GM21619 (cell line): ENCODE data around the gene PRKCA.
"Not testable (repeated sequence)": the region's sequence is repeated elsewhere in the genome, so short reads cannot be mapped to it uniquely, and the experiment has no call there.

ENCODE experiments used
- ATAC-seq: cut with Tn5 transposase; IDR thresholded peaks from one replicate; pipeline ENCODE4 v1.9.1; 2021; ENCODE audit not compliant: unreplicated experiment

The PRKCA gene

GRCh38 chr17:66349521-66350254 is 47.3 kb downstream of the PRKCA start:
- no peak for ATAC-seq

GRCh38 chr17:66350576-66350975 is 48.2 kb downstream of the PRKCA start:
- ATAC-seq = not testable (repeated sequence)

GRCh38 chr17:66351033-66351432 is 48.6 kb downstream of the PRKCA start:
- ATAC-seq = no peak

GRCh38 chr17:66351701-66352100 is 49.3 kb downstream of the PRKCA start:
- ATAC-seq = no peak

GRCh38 chr17:66353937-66354401 is 51.6 kb downstream of the PRKCA start:
- ATAC-seq = no peak

GRCh38 chr17:66354472-66354871 is 52.1 kb downstream of the PRKCA start:
- no peak for ATAC-seq

- no peak for ATAC-seq
Measured at GRCh38 chr17:66354981-66355380, 52.6 kb downstream of the PRKCA start.

- ATAC-seq = no peak
Measured at GRCh38 chr17:66355510-66355909, 53.1 kb downstream of the PRKCA start.

- no peak for ATAC-seq
Measured at GRCh38 chr17:66357037-66357436, 54.6 kb downstream of the PRKCA start.

- ATAC-seq = no peak
Measured at GRCh38 chr17:66359351-66359750, 56.9 kb downstream of the PRKCA start.

- ATAC-seq = not testable (repeated sequence)
Measured at GRCh38 chr17:66360961-66361565, 58.6 kb downstream of the PRKCA start.

- no peak for ATAC-seq
Measured at GRCh38 chr17:66364508-66364907, 62.1 kb downstream of the PRKCA start.

- no peak for ATAC-seq
Measured at GRCh38 chr17:66364990-66365490, 62.6 kb downstream of the PRKCA start.

GRCh38 chr17:66365903-66366302 is 63.5 kb downstream of the PRKCA start:
- no peak for ATAC-seq

- no peak for ATAC-seq
Measured at GRCh38 chr17:66367107-66367506, 64.7 kb downstream of the PRKCA start.

- no peak for ATAC-seq
Measured at GRCh38 chr17:66369830-66370229, 67.4 kb downstream of the PRKCA start.

- no peak for ATAC-seq
Measured at GRCh38 chr17:66371561-66371960, 69.1 kb downstream of the PRKCA start.

- ATAC-seq = no peak
Measured at GRCh38 chr17:66372182-66372581, 69.8 kb downstream of the PRKCA start.

- ATAC-seq = no peak
Measured at GRCh38 chr17:66373079-66373478, 70.7 kb downstream of the PRKCA start.

GRCh38 chr17:66373944-66374817 is 71.8 kb downstream of the PRKCA start:
- no peak for ATAC-seq

GRCh38 chr17:66375121-66375520 is 72.7 kb downstream of the PRKCA start:
- peak; percentile 44 for ATAC-seq
